ENCODE measurements around the gene SPNS2.

DNA sequence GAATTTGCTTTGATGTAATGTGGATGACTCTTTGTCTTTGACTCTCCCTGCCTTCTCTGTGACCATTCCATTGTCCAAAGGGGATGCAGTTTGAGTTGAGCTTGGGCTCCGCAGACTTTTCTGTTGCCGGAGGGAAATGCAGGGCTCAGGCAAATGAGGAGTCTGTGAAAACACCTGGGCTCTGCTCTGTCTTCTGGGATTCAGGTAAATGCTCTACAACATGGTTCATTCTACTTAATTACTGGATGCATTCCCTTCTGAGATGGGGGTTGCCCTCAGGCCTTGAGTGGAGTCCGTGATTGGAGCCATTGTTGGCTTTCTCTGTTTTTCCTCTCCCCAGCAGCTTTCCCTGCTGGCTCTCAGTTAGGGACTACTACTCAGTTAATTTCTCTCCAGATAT lies 26.4 kb upstream of the SPNS2 start:
- TF ChIP-seq CTCF (IDR thresholded peaks at IDR 0.05) (no peak), EZH2 (IDR thresholded peaks at IDR 0.05; ENCODE audit: borderline replicate concordance, insufficient read depth, low read depth, low read length, poor library complexity, severe bottlenecking) (no peak)

Measured in B cell (primary cell).